HUES64 (cell line): ENCODE data around the gene CHN1.
A peak's percentile ranks its signal among the peaks of the same experiment; 100 is the strongest.

ENCODE experiments used
- H3K27ac ChIP-seq: 2 replicates; pipeline ENCODE4 v1.7.0; 2013; ENCODE audit warnings: low read depth, low read length, inconsistent platforms
- H3K27me3 ChIP-seq: 2 replicates; pipeline ENCODE4 v1.6.1; 2013; ENCODE audit warnings: mild to moderate bottlenecking, low read length; ENCODE audit not compliant: insufficient read depth
- H3K36me3 ChIP-seq: 2 replicates; pipeline ENCODE4 v1.6.1; 2013; ENCODE audit warnings: mild to moderate bottlenecking, low read length; ENCODE audit not compliant: insufficient read depth
- H3K4me1 ChIP-seq: 2 replicates; pipeline ENCODE4 v1.6.1; 2013; ENCODE audit warnings: mild to moderate bottlenecking, low read length, moderate library complexity; ENCODE audit not compliant: insufficient read depth
- H3K4me3 ChIP-seq: 2 replicates; pipeline ENCODE4 v1.5.1; 2013; ENCODE audit warnings: mild to moderate bottlenecking, low read length, moderate library complexity
- H3K9ac ChIP-seq: 2 replicates; pipeline ENCODE4 v1.6.1; 2013; ENCODE audit warnings: mild to moderate bottlenecking, low read depth, low read length
- H3K9me3 ChIP-seq: 2 replicates; pipeline ENCODE4 v1.6.1; 2013; ENCODE audit warnings: low read depth, low read length; ENCODE audit not compliant: insufficient read depth
- WGBS: fragments of 150-250, 120-280 bp; methylation state at CpG from one replicate; pipeline ENCODE4 v1.1.7; 2013; ENCODE audit warnings: missing lambda C conversion rate; 5-methylcytosine and 5-hydroxymethylcytosine counted together

Gene CHN1

DNA sequence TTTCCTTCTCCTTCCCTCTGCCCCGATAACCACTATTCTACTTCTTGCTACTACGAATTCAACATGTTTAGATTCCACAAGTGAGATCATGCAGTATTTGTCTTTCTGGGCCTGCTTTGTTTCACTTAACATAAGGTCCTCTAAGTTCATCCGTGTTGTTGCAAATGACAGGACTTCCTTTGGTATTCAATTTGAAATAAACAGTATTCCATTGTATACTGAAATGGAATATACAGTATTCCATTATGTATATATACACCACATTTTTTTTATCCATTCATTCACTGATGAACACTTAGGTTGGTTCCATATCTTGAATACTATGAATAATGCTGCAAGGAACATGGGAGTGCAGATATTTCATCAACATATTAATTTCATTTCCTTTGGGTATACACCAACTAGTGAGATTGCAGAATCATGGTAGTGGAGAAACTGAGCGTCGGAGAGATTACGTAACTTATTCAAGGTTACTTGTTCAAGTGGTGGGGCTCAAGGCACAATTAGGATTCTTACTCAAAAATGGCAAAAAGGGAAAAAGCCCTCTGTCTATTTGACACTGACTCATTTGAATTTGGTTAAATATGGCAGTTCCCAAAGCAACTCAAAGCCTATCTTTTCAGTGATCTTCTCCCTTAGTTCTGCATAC is 85.1 kb downstream of the CHN1 start:
- 84% methylated on average over 6 of the region's 6 CpGs for WGBS
- Histone ChIP-seq H3K36me3 (peaks cover 20% of the 10 kb centered on the region), H3K9me3 (no peaks in the 10 kb centered on the region), H3K27ac (no peak overlapping the region), H3K4me1 (peaks cover 34% of the 10 kb centered on the region), H3K9ac (no peak overlapping the region), H3K27me3 (no peaks in the 10 kb centered on the region), H3K4me3 (no peak overlapping the region)

DNA sequence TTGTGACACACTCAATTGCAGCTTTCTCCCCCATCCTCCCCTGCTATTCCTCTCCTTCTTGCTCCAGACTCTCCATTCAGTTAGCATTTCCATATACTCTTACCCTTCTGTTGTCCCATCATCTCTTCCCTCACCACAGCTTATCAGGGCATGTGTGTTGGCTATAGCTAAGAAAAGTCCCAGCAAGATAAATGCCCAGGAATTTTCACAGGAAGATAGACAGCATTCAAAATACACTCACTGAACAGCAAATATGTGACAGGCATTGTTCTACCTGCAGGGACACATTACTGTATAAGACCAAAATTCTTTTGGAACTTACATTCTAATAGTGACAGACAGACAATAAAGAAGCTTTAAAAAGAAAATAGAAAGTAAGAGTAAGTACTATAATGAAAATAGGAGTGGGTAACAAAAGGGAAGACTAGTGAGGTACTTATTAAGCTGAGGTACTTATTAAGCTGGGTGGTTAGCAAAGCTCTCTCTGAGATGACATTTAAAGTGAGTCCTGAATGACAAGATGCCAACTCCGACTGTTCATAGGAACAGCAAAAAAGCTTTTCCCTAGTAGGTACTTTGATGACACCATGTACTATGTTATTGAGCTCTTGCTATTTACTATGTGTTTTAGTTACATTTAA is 86.2 kb downstream of the CHN1 start:
- Histone ChIP-seq H3K4me1 (peaks cover 27% of the 10 kb centered on the region), H3K9me3 (no peaks in the 10 kb centered on the region), H3K27ac (no peak overlapping the region), H3K27me3 (no peaks in the 10 kb centered on the region), H3K9ac (no peak overlapping the region), H3K4me3 (no peak overlapping the region), H3K36me3 (peaks cover 26% of the 10 kb centered on the region)
- 79% methylated on average over 1 of the region's 1 CpG for WGBS

- 0 out of 2 replicates have a peak overlapping the region, but pooled peaks have one; percentile 22 for H3K27ac ChIP-seq
- no peaks in the 10 kb centered on the region for H3K9me3 ChIP-seq
- H3K36me3 ChIP-seq: peaks cover 34% of the 10 kb centered on the region
- 96% methylated on average over 3 of the region's 4 CpGs for WGBS
- no peak overlapping the region for H3K4me3 ChIP-seq
- H3K4me1 ChIP-seq: peaks cover 20% of the 10 kb centered on the region
- H3K9ac ChIP-seq: no peak overlapping the region
- no peaks in the 10 kb centered on the region for H3K27me3 ChIP-seq
Measured at GRCh38 chr2:174916270-174916930, 88.8 kb downstream of the CHN1 start.

- Histone ChIP-seq H3K27me3 (no peaks in the 10 kb centered on the region), H3K9ac (no peak overlapping the region), H3K4me3 (no peak overlapping the region), H3K27ac (no peak overlapping the region), H3K9me3 (no peaks in the 10 kb centered on the region), H3K36me3 (peaks cover 37% of the 10 kb centered on the region), H3K4me1 (peaks cover 24% of the 10 kb centered on the region)
- WGBS: 92% methylated on average over 6 of the region's 7 CpGs
Measured at GRCh38 chr2:174914853-174915760, 90.1 kb downstream of the CHN1 start.

GRCh38 chr2:174908284-174908683 is 96.9 kb downstream of the CHN1 start:
- Histone ChIP-seq H3K9me3 (no peaks in the 10 kb centered on the region), H3K36me3 (peaks cover 17% of the 10 kb centered on the region), H3K9ac (no peak overlapping the region), H3K27ac (no peak overlapping the region), H3K27me3 (no peaks in the 10 kb centered on the region), H3K4me3 (no peak overlapping the region), H3K4me1 (peaks cover 12% of the 10 kb centered on the region)
- 89% methylated on average over 3 of the region's 3 CpGs for WGBS

DNA sequence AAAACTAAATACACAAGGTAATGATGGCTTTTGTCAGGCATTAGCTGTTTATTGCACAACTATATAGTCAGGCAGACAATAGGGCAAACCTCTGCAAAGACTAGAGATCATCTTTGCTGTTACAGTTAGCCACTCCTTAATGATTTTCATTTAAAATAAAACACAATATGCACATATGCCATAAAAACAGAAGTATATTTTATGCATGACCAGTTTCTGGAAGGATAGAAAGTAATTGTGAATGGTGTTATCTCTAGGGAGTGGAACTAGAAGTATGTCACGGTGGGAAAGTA is 102.0 kb downstream of the CHN1 start:
- WGBS: no CpG with 5 or more reads among the region's 1 CpG
- Histone ChIP-seq H3K27me3 (no peaks in the 10 kb centered on the region), H3K9me3 (no peaks in the 10 kb centered on the region), H3K4me1 (peaks cover 16% of the 10 kb centered on the region), H3K27ac (no peak overlapping the region), H3K36me3 (no peaks in the 10 kb centered on the region; the same call in 1 of the 2 replicates), H3K4me3 (no peak overlapping the region), H3K9ac (no peak overlapping the region)

- Histone ChIP-seq H3K36me3 (peaks cover 1% of the 10 kb centered on the region; the same call in 1 of the 2 replicates), H3K4me1 (peaks cover 15% of the 10 kb centered on the region), H3K4me3 (no peak overlapping the region), H3K27ac (no peak overlapping the region), H3K27me3 (no peaks in the 10 kb centered on the region), H3K9me3 (no peaks in the 10 kb centered on the region), H3K9ac (no peak overlapping the region)
- 91% methylated on average over 3 of the region's 3 CpGs for WGBS
Measured at GRCh38 chr2:174902506-174903263, 102.5 kb downstream of the CHN1 start.

- Histone ChIP-seq H3K27ac (peak overlapping the region; percentile 55; the same call in 1 of the 2 replicates), H3K9ac (peak overlapping the region; percentile 43; the same call in 1 of the 2 replicates), H3K4me1 (peaks cover 15% of the 10 kb centered on the region), H3K4me3 (no peak overlapping the region), H3K9me3 (no peaks in the 10 kb centered on the region), H3K36me3 (peaks cover 2% of the 10 kb centered on the region; the same call in 1 of the 2 replicates), H3K27me3 (no peaks in the 10 kb centered on the region)
- 82% methylated on average over 4 of the region's 4 CpGs for WGBS
Measured at GRCh38 chr2:174901075-174901474, 104.1 kb downstream of the CHN1 start.

GRCh38 chr2:174897286-174897685 is 107.9 kb downstream of the CHN1 start:
- Histone ChIP-seq H3K9ac (no peak overlapping the region), H3K9me3 (no peaks in the 10 kb centered on the region), H3K27ac (no peak overlapping the region), H3K4me1 (peaks cover 6% of the 10 kb centered on the region), H3K36me3 (peaks cover 7% of the 10 kb centered on the region; the same call in 1 of the 2 replicates), H3K4me3 (no peak overlapping the region), H3K27me3 (no peaks in the 10 kb centered on the region)
- 83% methylated on average over 3 of the region's 6 CpGs for WGBS

GRCh38 chr2:174893018-174893417 is 112.2 kb downstream of the CHN1 start:
- H3K4me3 ChIP-seq: no peak overlapping the region
- H3K9me3 ChIP-seq: no peaks in the 10 kb centered on the region
- H3K27ac ChIP-seq: no peak overlapping the region
- H3K27me3 ChIP-seq: no peaks in the 10 kb centered on the region
- peaks cover 7% of the 10 kb centered on the region; the same call in 1 of the 2 replicates for H3K36me3 ChIP-seq
- no CpG with 5 or more reads among the region's 1 CpG for WGBS
- H3K9ac ChIP-seq: no peak overlapping the region
- H3K4me1 ChIP-seq: peaks cover 18% of the 10 kb centered on the region
